H1 (cell line): ENCODE results near the gene PAQR7. TPM values are rescaled to one million over a fixed set of nuclear protein-coding genes. Genes with fewer than 3 reads are reported as not detected.
A peak's percentile ranks its signal among the peaks of the same experiment; 100 is the strongest.

Experiments used
- CTCF ChIA-PET: fragments of 300-600 bp; sonication (Branson Sonifier 250); formaldehyde crosslinking; loops from one replicate; lab custom pipeline; 2021; ENCODE audit not compliant: partially characterized antibody; lab: Charles Lee
- POLR2A ChIA-PET: fragments of 300-600 bp; sonication (Branson Sonifier 250); formaldehyde crosslinking; loops from one replicate; lab custom pipeline; 2021; ENCODE audit warnings: inconsistent platforms; ENCODE audit not compliant: partially characterized antibody; lab: Charles Lee
- DNase-seq, 2 experiments: peaks; one replicate each; pipeline versions ENCODE4 v3.0.0 to v3.0.0-alpha.2; 2010 to 2022; ENCODE audit warnings: low spot score in 2 of 2, low read depth in 1 of 2, mixed read lengths in 1 of 2
- FAIRE-seq: peaks from 2 replicates; lab custom pipeline; 2011; peaks lifted over from hg19 to GRCh38; lab: Jason Lieb, UNC
- H2AFZ ChIP-seq: 2 replicates; pipeline ENCODE4 v1.8.1; 2012; ENCODE audit warnings: low read length, inconsistent platforms
- H2AK5ac ChIP-seq: 2 replicates; pipeline ENCODE4 v1.6.1; 2013; ENCODE audit warnings: low read depth, low read length
- H2BK120ac ChIP-seq: replicated peaks from 2 replicates; pipeline ENCODE3; 2013; ENCODE audit warnings: low read depth, low read length, inconsistent platforms
- H2BK12ac ChIP-seq: 2 replicates; pipeline ENCODE4 v1.6.1; 2013; ENCODE audit warnings: low read depth, low read length
- H2BK15ac ChIP-seq: 2 replicates; pipeline ENCODE4 v1.6.1; 2013; ENCODE audit warnings: low read length
- H2BK20ac ChIP-seq: 2 replicates; pipeline ENCODE4 v1.6.1; 2013; ENCODE audit warnings: low read length
- H2BK5ac ChIP-seq: 2 replicates; pipeline ENCODE4 v1.6.1; 2013; ENCODE audit warnings: low read depth, low read length
- H3K14ac ChIP-seq: 2 replicates; pipeline ENCODE4 v1.6.1; 2013; ENCODE audit warnings: inconsistent platforms; ENCODE audit not compliant: insufficient read length
- H3K18ac ChIP-seq: 2 replicates; pipeline ENCODE4 v1.6.1; 2013; ENCODE audit warnings: low read length; ENCODE audit errors: extremely low read depth
- H3K23ac ChIP-seq: 2 replicates; pipeline ENCODE4 v1.6.1; 2013; ENCODE audit warnings: inconsistent platforms; ENCODE audit not compliant: insufficient read length
- H3K23me2 ChIP-seq: 2 replicates; pipeline ENCODE4 v1.6.1; 2013; ENCODE audit warnings: low read depth, low read length
- H3K27ac ChIP-seq: 2 replicates; pipeline ENCODE4 v1.6.1; 2011; ENCODE audit warnings: low read depth, low read length, inconsistent platforms
- H3K27me3 ChIP-seq, 4 experiments: replicated peaks in 1 of 4; 1 replicate in 1 of 4; 2 replicates in 3 of 4; pipeline versions ENCODE4 v1.6.1 to v1.8.1; 2011 to 2013; ENCODE audit warnings: low read length in 3 of 4, mild to moderate bottlenecking in 3 of 4, inconsistent platforms in 2 of 4, mixed read lengths in 2 of 4, moderate library complexity in 1 of 4; ENCODE audit not compliant: control insufficient read depth in 3 of 4, insufficient read depth in 3 of 4; ENCODE audit errors: extremely low read depth in 1 of 4
- H3K36me3 ChIP-seq, 4 experiments: 2 replicates each; pipeline versions ENCODE4 v1.6.1 to v1.8.1; 2011 to 2013; ENCODE audit warnings: mild to moderate bottlenecking in 4 of 4, low read length in 3 of 4, moderate library complexity in 2 of 4, control low read depth in 1 of 4, inconsistent platforms in 1 of 4; ENCODE audit not compliant: insufficient read depth in 4 of 4, control insufficient read depth in 2 of 4
- H3K4ac ChIP-seq: replicated peaks from 2 replicates; pipeline ENCODE3; 2013; ENCODE audit warnings: low read length, low read depth, mixed read lengths, inconsistent platforms; ENCODE audit not compliant: insufficient read length
- H3K4me1 ChIP-seq, 4 experiments: replicated peaks in 1 of 4; 1 replicate in 1 of 4; 2 replicates in 3 of 4; pipeline versions ENCODE4 v1.6.1 to v1.8.1; 2011 to 2013; ENCODE audit warnings: low read length in 3 of 4, inconsistent platforms in 2 of 4, mixed read lengths in 1 of 4; ENCODE audit not compliant: insufficient read depth in 4 of 4, control insufficient read depth in 3 of 4
- H3K4me2 ChIP-seq, 2 experiments: 2 replicates each; pipeline versions ENCODE4 v1.6.1 to v1.8.1; 2011 to 2013; ENCODE audit warnings: low read depth in 2 of 2, low read length in 2 of 2, control low read depth in 1 of 2, inconsistent platforms in 1 of 2, mild to moderate bottlenecking in 1 of 2; ENCODE audit not compliant: insufficient read depth in 1 of 2
- H3K4me3 ChIP-seq, 4 experiments: fragments of 200-600, 300-600 bp in 1 of 4; sonication (generic), shearing (Covaris generic), sonication (Bioruptor Twin) in 1 of 4; 2 replicates each; pipeline versions ENCODE4 v1.5.1 to v1.8.1; 2011 to 2016; ENCODE audit warnings: low read length in 4 of 4, low read depth in 3 of 4, control low read depth in 2 of 4, inconsistent platforms in 2 of 4, mild to moderate bottlenecking in 2 of 4, mixed read lengths in 1 of 4, moderate library complexity in 1 of 4; ENCODE audit not compliant: insufficient read depth in 2 of 4; ENCODE audit errors: extremely low read depth in 1 of 4
- H3K56ac ChIP-seq: replicated peaks from 2 replicates; pipeline ENCODE3; 2013; ENCODE audit warnings: low read depth, mild to moderate bottlenecking, mixed read lengths, low read length, inconsistent platforms; ENCODE audit not compliant: insufficient read length
- H3K79me1 ChIP-seq: 2 replicates; pipeline ENCODE4 v1.6.1; 2013; ENCODE audit warnings: low read depth, low read length, control low read depth
- H3K79me2 ChIP-seq, 2 experiments: 2 replicates each; pipeline versions ENCODE4 v1.6.1 to v1.8.1; 2012 to 2013; ENCODE audit warnings: low read length in 2 of 2, mild to moderate bottlenecking in 2 of 2, inconsistent platforms in 1 of 2; ENCODE audit not compliant: insufficient read depth in 2 of 2, control insufficient read depth in 1 of 2
- H3K9ac ChIP-seq, 4 experiments: replicated peaks in 1 of 4; 1 replicate in 1 of 4; 2 replicates in 3 of 4; pipeline versions ENCODE4 v1.6.1 to v1.8.1; 2011 to 2013; ENCODE audit warnings: low read depth in 3 of 4, low read length in 3 of 4, control low read depth in 2 of 4, mild to moderate bottlenecking in 2 of 4, moderate library complexity in 2 of 4, inconsistent platforms in 1 of 4; ENCODE audit errors: extremely low read depth in 1 of 4
- H3K9me3 ChIP-seq, 2 experiments: 2 replicates each; pipeline versions ENCODE4 v1.6.1 to v1.8.1; 2012 to 2013; ENCODE audit warnings: mild to moderate bottlenecking in 2 of 2, moderate library complexity in 2 of 2, control low read depth in 1 of 2, inconsistent platforms in 1 of 2, low read depth in 1 of 2, low read length in 1 of 2, mixed read lengths in 1 of 2; ENCODE audit not compliant: insufficient read depth in 2 of 2
- H4K20me1 ChIP-seq, 2 experiments: replicated peaks in 1 of 2; 2 replicates each; pipeline versions ENCODE3 to v1.8.1; 2011 to 2013; ENCODE audit warnings: inconsistent platforms in 2 of 2, low read length in 2 of 2, mild to moderate bottlenecking in 1 of 2; ENCODE audit not compliant: insufficient read depth in 2 of 2, control insufficient read depth in 1 of 2
- H4K5ac ChIP-seq: 2 replicates; pipeline ENCODE4 v1.6.1; 2013; ENCODE audit warnings: low read length, low read depth, mixed read lengths, inconsistent platforms; ENCODE audit not compliant: insufficient read length
- H4K8ac ChIP-seq: 2 replicates; pipeline ENCODE4 v1.8.0; 2013; ENCODE audit warnings: mild to moderate bottlenecking, moderate library complexity, low read length, inconsistent platforms; ENCODE audit not compliant: insufficient read depth; ENCODE audit errors: extremely low read depth
- H4K91ac ChIP-seq: replicated peaks from 2 replicates; pipeline ENCODE3; 2013; ENCODE audit warnings: low read length, mixed read lengths, inconsistent platforms; ENCODE audit not compliant: insufficient read length
- ATF2 ChIP-seq: IDR thresholded peaks from 2 replicates; pipeline ENCODE4 v1.6.1; 2012; ENCODE audit warnings: low read length, inconsistent platforms
- CTCF ChIP-seq, 3 experiments: IDR thresholded peaks; 1 replicate in 2 of 3; 2 replicates in 1 of 3; pipeline versions ENCODE4 v1.5.1 to v1.6.1; 2011; ENCODE audit warnings: low read length in 3 of 3, mild to moderate bottlenecking in 3 of 3, inconsistent platforms in 2 of 3, low read depth in 1 of 3, moderate library complexity in 1 of 3; ENCODE audit not compliant: insufficient read depth in 1 of 3; ENCODE audit errors: control extremely low read depth in 1 of 3
- HDAC2 ChIP-seq, 2 experiments: fragments of 300-600 bp in 1 of 2; sonication (generic) in 1 of 2; IDR thresholded peaks; 2 replicates each; pipeline ENCODE4 v1.6.1; 2011 to 2012; ENCODE audit warnings: low read depth in 2 of 2, low read length in 2 of 2, mild to moderate bottlenecking in 2 of 2, moderate library complexity in 2 of 2, borderline replicate concordance in 1 of 2, inconsistent platforms in 1 of 2
- SP2 ChIP-seq: IDR thresholded peaks from 2 replicates; pipeline ENCODE4 v1.6.1; 2012; ENCODE audit warnings: mild to moderate bottlenecking, low read length, inconsistent platforms
- TAF1 ChIP-seq: IDR thresholded peaks from 2 replicates; pipeline ENCODE4 v1.6.1; 2011; ENCODE audit warnings: mild to moderate bottlenecking, low read depth, low read length
- ZNF274 ChIP-seq: IDR thresholded peaks from 2 replicates; pipeline ENCODE4 v1.7.0; 2012; ENCODE audit warnings: low read length, borderline replicate concordance; ENCODE audit errors: extremely low read depth
- WGBS, 2 experiments: shearing (Covaris generic) in 1 of 2; methylation state at CpG; one replicate each; pipeline versions ENCODE4 v1.1.6 to v1.1.7; 2013 to 2015; ENCODE audit warnings: low lambda C conversion rate in 2 of 2, mixed read lengths in 2 of 2, inconsistent platforms in 1 of 2, low coverage in 1 of 2, missing lambda C conversion rate in 1 of 2; ENCODE audit not compliant: insufficient replicate concordance in 2 of 2, insufficient coverage in 1 of 2, insufficient read length in 1 of 2; ENCODE audit errors: extremely low coverage in 1 of 2, missing lambda C conversion rate in 1 of 2; 5-methylcytosine and 5-hydroxymethylcytosine counted together
- polyA plus RNA-seq, 7 experiments: library from polyadenylated mRNA; depleted of rRNA in 3 of 7; stranded (reverse) in 5 of 7; unstranded in 2 of 7; fragments of >200 nt in 5 of 7; fragments of 200-250 nt in 2 of 7; gene quantifications; 1 replicate in 5 of 7; 2 replicates in 1 of 7; 4 replicates in 1 of 7; pipeline versions ENCODE4 v1.2.1 to v1.2.3, GENCODE V29; 2011 to 2013; ENCODE audit warnings: missing spikeins in 2 of 7, mixed read lengths in 2 of 7
- total RNA-seq: library from RNA; stranded (reverse); fragmentation: NEBNext Ultra II Directional; extraction: Animal tissue kit (Norgen Biotek cat#: 25700); gene quantifications from 2 replicates; pipeline ENCODE4 v1.2.1, GENCODE V29; 2021

PAQR7 gene
- total and polyA plus RNA-seq, 2 of the 8 experiments (the other 6 are each of a cell fraction or from before 2014, with no cell fraction given) = 7.3 to 7.4 TPM

GRCh38 chr1:25863486-25864262, 11.8 kb downstream of the PAQR7 start:
- no peak overlapping the region for H3K14ac ChIP-seq
- H2BK120ac ChIP-seq = no peak overlapping the region
- no peak overlapping the region for H2BK5ac ChIP-seq
- H2AFZ ChIP-seq = no peak overlapping the region
- no peak overlapping the region for H2BK12ac ChIP-seq
- POLR2A ChIA-PET = interaction anchor here (1.1 to 1.6 kb wide), 4 partner anchors 12 to 35 kb away, joined by 3 to 5 read pairs (median 4); partner anchors contain the start of gene PAQR7
- no peak overlapping the region for H4K5ac ChIP-seq
- H4K91ac ChIP-seq = no peak overlapping the region
- H3K18ac ChIP-seq = no peak overlapping the region
- H3K4me1 ChIP-seq = peaks cover 3 to 12% (median 7%) of the 10 kb centered on the region in 4 experiments
- no peak overlapping the region for H3K4ac ChIP-seq
- DNase-seq (no peak), FAIRE-seq (no peak)
- no peak overlapping the region for H3K4me2 ChIP-seq
- no peak overlapping the region for H3K27ac ChIP-seq
- H3K9me3 ChIP-seq = no peaks in the 10 kb centered on the region
- no peak overlapping the region for H2BK20ac ChIP-seq
- 92% methylated on average over 25 of the region's 25 CpGs; no CpG with 5 or more reads in 1 of the 2 experiments for WGBS, 2 experiments
- no peak overlapping the region for H3K4me3 ChIP-seq
- CTCF ChIA-PET = interaction anchor here (0.7 to 2.6 kb wide), 6 partner anchors 15 to 33 kb away, joined by 3 to 13 read pairs (median 3); no protein-coding TSS in a partner anchor
- H3K23ac ChIP-seq = no peak overlapping the region
- H2BK15ac ChIP-seq = no peak overlapping the region
- H3K23me2 ChIP-seq = peaks cover 11% of the 10 kb centered on the region
- no peaks in the 10 kb centered on the region for H3K27me3 ChIP-seq
- H3K79me1 ChIP-seq = no peaks in the 10 kb centered on the region; the same call in 1 of the 2 replicates
- no peak overlapping the region for H3K9ac ChIP-seq
- peaks cover 0 to 1% of the 10 kb centered on the region in 2 experiments for H4K20me1 ChIP-seq
- peaks cover 0 to 8% (median 1%) of the 10 kb centered on the region in 4 experiments; a peak in 3 of 8 replicates for H3K36me3 ChIP-seq
- H2AK5ac ChIP-seq = no peak overlapping the region
- peaks cover 0 to 1% of the 10 kb centered on the region in 2 experiments; a peak in 2 of 4 replicates for H3K79me2 ChIP-seq
- H4K8ac ChIP-seq = no peak overlapping the region; the same call in 1 of the 2 replicates
- no peak overlapping the region for H3K56ac ChIP-seq
- peak; percentile 2 to 29 (median 26); a peak in 2 of 4 replicates for TF ChIP-seq CTCF (IDR thresholded peaks at IDR 0.05; ENCODE audit: control extremely low read depth in 1 of 3, insufficient read depth in 1 of 3, low read depth in 1 of 3, low read length in 3 of 3)
- TF ChIP-seq ZNF274 = no peak
- no peak for TF ChIP-seq SP2
- no peak for TF ChIP-seq TAF1
- TF ChIP-seq HDAC2 (IDR thresholded peaks at IDR 0.05; ENCODE audit: borderline replicate concordance in 1 of 2, low read depth in 2 of 2, low read length in 2 of 2) = no peak
- TF ChIP-seq ATF2 = no peak
